Measurements from ENCODE around the gene CCDC13.

DNA sequence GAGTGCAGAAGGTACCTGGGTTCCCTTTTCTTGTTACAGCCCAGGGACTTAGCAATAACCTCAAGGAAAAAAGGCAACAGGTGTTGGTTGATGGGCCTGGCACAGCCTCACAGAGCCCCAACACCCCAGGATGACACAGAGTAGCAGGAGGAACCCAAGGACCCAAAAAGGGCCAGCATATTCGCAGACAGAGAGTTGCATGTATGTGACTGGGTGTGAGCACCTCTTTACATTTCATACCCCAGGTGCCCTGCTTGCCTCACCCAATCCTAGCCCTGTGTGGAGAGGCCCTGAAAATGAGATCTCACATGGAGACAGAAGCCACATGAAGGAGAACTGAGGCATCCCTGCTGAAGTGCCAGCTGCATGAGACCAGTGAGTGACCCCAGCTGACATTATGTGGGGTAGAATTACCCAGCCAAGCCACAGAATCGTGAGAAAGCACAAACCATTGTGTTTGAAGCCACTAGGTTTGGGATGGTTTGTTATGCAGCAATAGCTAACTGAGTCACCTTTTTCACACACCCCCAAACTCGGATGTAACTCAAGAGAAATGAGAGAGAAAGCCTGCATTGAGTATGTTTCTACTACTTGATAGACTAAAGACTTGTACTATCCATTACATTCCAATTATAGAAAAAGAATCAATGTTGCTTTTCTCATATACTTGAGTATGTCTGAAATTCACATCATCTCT, 44.2 kb downstream of the CCDC13 start:
- TF ChIP-seq CTCF (IDR thresholded peaks at IDR 0.05; ENCODE audit: insufficient read depth, low read length) = no peak
- TF ChIP-seq POLR2AphosphoS5 (IDR thresholded peaks at IDR 0.05; ENCODE audit: low read depth) = no peak
- TF ChIP-seq GABPA (IDR thresholded peaks at IDR 0.05; ENCODE audit: low read depth) = no peak
- no peak for TF ChIP-seq SPI1 (IDR thresholded peaks at IDR 0.05; ENCODE audit: borderline replicate concordance, low read depth)
- TF ChIP-seq REST (IDR thresholded peaks at IDR 0.05; ENCODE audit: insufficient replicate concordance, low read depth) = no peak
